Activated naive CD4-positive, alpha-beta T cell treated with anti-CD3 and anti-CD28 coated beads, Interleukin-2, amount 50 U/mL, for 24 hours (primary cell): ENCODE results near the gene NEO1.
A peak's percentile ranks its signal among the peaks of the same experiment; 100 is the strongest.

Source experiments
- H3K27ac Mint-ChIP-seq: one replicate; pipeline ENCODE4 v1.8.0; 2021; ENCODE audit warnings: mild to moderate bottlenecking, mixed read lengths
- H3K27me3 Mint-ChIP-seq: one replicate; pipeline ENCODE4 v1.8.0; 2021; ENCODE audit warnings: mixed read lengths
- H3K36me3 Mint-ChIP-seq: one replicate; pipeline ENCODE4 v1.8.0; 2021; ENCODE audit warnings: mixed read lengths
- H3K4me1 Mint-ChIP-seq: one replicate; pipeline ENCODE4 v1.8.0; 2021; ENCODE audit warnings: mixed read lengths
- H3K4me3 Mint-ChIP-seq: one replicate; pipeline ENCODE4 v1.8.0; 2021; ENCODE audit warnings: mild to moderate bottlenecking, mixed read lengths
- H3K9me3 Mint-ChIP-seq: one replicate; pipeline ENCODE4 v1.8.0; 2021; ENCODE audit warnings: mixed read lengths

The NEO1 gene

DNA sequence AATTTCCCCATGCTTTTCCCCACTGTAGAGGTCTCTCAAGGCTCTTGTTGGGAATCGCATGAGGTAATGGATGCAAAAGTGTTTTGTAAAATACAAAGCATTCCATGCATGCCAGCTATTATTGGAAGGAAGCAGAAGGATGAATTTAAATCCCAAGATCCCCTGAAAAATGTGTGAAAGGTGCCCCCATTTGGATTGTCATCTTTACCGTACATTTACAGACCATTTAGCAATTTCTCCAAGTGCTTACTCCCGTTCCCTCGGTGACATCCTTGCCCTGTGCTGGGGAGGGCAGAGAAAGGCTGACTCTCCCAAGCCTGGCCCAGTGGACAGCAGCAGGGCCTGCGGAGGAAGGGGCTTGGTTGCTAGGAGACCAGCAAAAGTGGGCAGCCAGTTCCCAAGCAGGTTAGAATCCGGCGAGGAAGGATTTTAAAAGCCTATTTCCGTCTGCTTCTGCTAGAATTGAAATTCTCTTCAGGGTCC, 31.1 kb upstream of the NEO1 start:
- peaks cover 6% of the 10 kb centered on the region for H3K4me1 Mint-ChIP-seq
- no peaks in the 10 kb centered on the region for H3K36me3 Mint-ChIP-seq
- no peak overlapping the region for H3K27ac Mint-ChIP-seq
- no peaks in the 10 kb centered on the region for H3K9me3 Mint-ChIP-seq
- peaks cover 14% of the 10 kb centered on the region for H3K27me3 Mint-ChIP-seq
- no peak overlapping the region for H3K4me3 Mint-ChIP-seq

DNA sequence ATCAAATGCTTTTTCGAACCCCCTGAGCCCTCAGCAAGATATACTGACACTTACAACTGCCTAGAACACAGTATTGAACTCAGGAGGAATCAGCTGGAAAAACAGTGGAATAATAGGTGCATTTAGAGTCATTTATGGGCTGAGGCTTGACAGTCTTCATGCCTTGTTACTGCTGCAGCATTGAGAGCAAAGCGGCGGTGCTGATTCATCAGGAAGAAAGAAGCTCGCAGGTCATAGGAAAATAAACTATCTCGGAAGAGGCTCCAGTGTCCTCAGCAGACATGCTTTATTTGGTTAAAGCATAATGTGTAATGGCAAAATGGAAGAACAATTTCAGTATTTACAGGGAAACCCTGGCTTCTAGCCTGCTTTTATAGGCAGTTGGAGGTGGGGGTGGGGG, 30.1 kb upstream of the NEO1 start:
- peaks cover 14% of the 10 kb centered on the region for H3K27me3 Mint-ChIP-seq
- no peaks in the 10 kb centered on the region for H3K36me3 Mint-ChIP-seq
- no peak overlapping the region for H3K27ac Mint-ChIP-seq
- peaks cover 6% of the 10 kb centered on the region for H3K4me1 Mint-ChIP-seq
- no peaks in the 10 kb centered on the region for H3K9me3 Mint-ChIP-seq
- H3K4me3 Mint-ChIP-seq, result no peak overlapping the region

DNA sequence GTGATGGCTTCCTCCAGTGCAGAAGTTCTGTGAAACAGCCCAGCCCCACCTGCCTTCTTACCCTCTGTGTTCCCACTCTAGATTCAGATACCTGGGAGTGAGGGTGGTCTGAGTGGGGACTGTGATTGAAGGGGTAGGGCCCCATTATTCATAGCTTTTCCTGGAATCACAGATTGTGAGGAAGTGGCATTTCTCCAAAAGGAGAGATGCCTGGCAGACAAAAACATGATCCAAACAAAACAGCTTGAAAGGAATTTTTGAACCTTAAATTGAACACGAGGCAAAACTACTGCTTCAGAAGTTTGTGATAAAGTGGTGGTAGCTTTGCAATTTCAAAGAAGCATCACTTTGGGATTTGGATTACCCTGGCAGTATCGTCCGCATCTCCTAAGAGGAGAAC, 29.2 kb upstream of the NEO1 start:
- Mint-ChIP-seq H3K9me3 (no peaks in the 10 kb centered on the region), H3K36me3 (no peaks in the 10 kb centered on the region), H3K27ac (no peak overlapping the region), H3K27me3 (peaks cover 16% of the 10 kb centered on the region), H3K4me1 (peaks cover 6% of the 10 kb centered on the region), H3K4me3 (no peak overlapping the region)

DNA sequence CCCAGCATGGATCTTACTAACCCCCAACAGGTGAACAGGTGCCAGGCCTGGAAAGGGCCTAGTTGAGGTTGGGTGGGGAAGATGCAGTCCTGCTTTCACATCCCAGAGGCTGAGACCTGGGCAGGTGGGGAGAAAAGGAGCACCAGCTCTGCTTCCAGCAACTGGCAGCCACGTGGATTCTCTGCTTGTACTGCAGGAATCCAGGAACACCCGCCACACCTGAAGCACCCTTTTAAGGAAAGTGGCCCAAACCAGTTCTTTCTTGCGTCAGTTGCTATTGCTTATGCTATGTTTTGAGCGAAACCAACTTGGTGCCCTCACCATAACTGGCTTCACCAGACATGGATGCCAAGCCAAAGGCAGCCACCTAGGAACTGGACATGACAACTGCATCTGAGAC, 28.1 kb upstream of the NEO1 start:
- no peaks in the 10 kb centered on the region for H3K36me3 Mint-ChIP-seq
- H3K4me1 Mint-ChIP-seq, result peaks cover 6% of the 10 kb centered on the region
- no peak overlapping the region for H3K4me3 Mint-ChIP-seq
- no peaks in the 10 kb centered on the region for H3K9me3 Mint-ChIP-seq
- peaks cover 17% of the 10 kb centered on the region for H3K27me3 Mint-ChIP-seq
- H3K27ac Mint-ChIP-seq, result no peak overlapping the region

DNA sequence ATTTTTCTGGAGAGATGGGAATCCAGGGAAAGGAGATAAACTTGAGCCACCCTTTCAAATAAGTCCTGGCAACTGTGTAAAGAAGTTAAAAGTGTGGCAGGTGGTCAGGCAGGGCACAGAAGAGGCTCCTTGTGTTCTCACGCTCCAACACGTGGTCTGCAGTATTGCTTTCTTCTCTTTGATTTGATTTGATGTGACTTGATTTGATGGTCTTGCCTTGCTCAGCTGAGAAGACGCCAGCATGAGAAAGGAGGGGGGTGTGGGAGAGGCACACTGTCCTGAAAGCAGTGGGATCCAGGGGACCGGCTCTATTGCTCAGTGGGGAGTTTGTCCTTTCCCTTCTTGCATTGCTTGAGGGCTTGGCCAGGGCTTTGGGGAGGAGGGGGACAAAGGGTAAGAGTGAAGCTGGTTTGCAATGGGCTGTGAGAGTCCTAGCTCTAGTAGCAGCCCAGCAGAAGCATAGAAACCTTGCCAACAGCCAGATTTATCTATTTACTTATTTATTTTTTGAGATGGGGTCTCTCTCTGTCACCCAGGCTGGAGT, 25.7 kb upstream of the NEO1 start:
- H3K4me3 Mint-ChIP-seq, result no peak overlapping the region
- H3K27ac Mint-ChIP-seq, result no peak overlapping the region
- peaks cover 16% of the 10 kb centered on the region for H3K27me3 Mint-ChIP-seq
- H3K9me3 Mint-ChIP-seq, result no peaks in the 10 kb centered on the region
- H3K4me1 Mint-ChIP-seq, result peaks cover 3% of the 10 kb centered on the region
- no peaks in the 10 kb centered on the region for H3K36me3 Mint-ChIP-seq

DNA sequence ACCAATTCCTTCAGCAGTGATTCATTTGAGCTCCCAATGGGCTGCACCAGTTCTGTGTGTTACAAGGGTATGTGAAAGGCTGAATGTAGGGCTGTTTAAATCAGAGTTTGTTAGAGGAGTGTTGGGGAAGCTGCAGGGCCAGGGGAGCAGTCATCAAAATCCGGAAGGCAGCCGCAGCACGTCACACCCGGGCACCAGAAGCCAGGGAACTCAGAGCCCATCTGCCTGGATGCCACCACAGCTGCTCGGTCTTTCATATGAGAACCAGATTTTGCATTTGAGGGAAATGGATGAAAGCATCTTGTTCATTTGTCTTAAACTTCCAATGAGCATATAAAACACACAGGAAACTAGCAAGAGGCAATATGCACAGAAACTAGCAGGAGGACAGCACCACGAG, 24.2 kb upstream of the NEO1 start:
- peaks cover 8% of the 10 kb centered on the region for H3K27me3 Mint-ChIP-seq

DNA sequence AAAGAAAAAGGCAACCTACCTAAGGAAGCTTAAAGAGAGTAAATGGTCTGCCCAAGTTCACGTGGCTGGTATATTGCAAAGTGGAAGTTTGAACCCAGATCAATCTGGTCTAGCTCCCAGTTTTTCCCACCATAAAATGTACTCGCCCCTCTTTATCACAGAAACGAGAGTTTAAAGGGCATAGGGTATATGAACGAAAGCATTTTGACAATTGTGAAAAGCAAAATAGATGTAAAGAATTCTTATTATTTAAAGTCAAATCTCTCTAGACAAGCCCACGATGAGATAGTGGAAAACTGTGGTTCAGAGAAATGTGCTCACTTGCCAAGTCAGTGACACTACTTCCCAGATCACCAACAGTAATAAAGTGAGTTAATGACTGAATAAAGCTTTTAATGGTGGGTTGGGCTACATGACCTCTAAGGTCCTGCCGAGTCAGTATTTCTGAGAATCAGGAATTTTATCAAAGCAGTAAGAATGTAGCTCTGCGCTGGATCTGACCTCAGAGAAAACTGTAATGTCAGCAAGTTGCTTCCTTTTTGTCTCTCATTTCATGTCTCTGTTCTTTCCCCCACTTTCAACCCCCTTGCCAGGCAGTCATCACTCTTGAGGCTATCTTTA, 23.3 kb upstream of the NEO1 start:
- Mint-ChIP-seq H3K27ac (no peak overlapping the region), H3K27me3 (peaks cover 8% of the 10 kb centered on the region), H3K9me3 (no peaks in the 10 kb centered on the region), H3K4me3 (no peak overlapping the region), H3K36me3 (no peaks in the 10 kb centered on the region), H3K4me1 (no peaks in the 10 kb centered on the region)

More for the DNA sequence above, 24.2 kb upstream of the NEO1 start:
- Mint-ChIP-seq H3K9me3 (no peaks in the 10 kb centered on the region), H3K27ac (no peak overlapping the region), H3K4me3 (no peak overlapping the region), H3K4me1 (no peaks in the 10 kb centered on the region), H3K36me3 (no peaks in the 10 kb centered on the region)

DNA sequence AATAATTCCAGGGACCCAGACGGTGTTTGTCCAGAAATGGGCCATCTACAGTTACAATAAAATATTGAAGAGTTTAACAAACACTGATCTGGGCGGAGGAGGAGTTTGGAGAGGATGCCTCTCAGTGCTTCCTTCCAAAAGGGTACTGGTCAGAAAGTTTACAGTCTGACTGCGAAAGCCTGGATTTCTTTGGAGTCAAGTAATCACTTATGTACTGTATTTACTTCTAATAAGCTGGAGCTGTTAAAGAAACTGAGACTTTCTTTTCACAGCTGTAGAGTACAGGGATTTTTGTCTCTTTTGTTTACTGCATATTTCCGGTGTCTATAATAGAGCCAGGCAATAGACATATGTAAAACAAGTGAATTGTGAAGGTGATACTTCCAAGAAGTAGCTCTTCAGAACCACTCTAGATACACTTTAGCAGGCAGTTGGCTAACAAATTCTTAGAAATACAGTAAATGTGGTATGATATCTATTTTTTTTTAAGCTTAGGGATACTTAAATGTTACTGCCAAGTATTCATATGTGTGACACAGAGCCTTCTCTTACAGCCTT, 22.1 kb upstream of the NEO1 start:
- Mint-ChIP-seq H3K27ac (no peak overlapping the region), H3K4me3 (no peak overlapping the region), H3K36me3 (no peaks in the 10 kb centered on the region), H3K4me1 (no peaks in the 10 kb centered on the region), H3K9me3 (no peaks in the 10 kb centered on the region), H3K27me3 (peaks cover 8% of the 10 kb centered on the region)

DNA sequence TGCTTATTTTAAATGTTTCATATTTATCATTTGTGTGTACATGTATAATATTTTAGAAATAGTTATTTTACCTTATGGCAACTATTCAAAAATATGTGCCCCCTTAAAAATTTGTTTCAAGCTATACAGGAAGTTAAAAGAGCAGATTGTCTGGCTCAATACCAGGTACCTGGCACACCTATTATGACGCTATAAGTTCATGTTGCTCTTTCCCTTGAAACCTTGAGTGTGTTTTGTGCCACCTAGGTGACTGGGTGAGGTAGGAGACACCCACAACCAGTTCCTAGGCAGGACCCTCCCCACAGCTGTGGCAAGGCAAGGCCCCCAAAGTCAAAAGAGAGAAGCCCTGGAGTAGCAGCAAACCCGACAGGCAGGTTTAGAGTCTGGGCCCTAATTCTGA, 20.6 kb upstream of the NEO1 start:
- Mint-ChIP-seq H3K4me3 (no peak overlapping the region), H3K27ac (no peak overlapping the region), H3K9me3 (no peaks in the 10 kb centered on the region), H3K36me3 (no peaks in the 10 kb centered on the region), H3K4me1 (no peaks in the 10 kb centered on the region), H3K27me3 (peaks cover 6% of the 10 kb centered on the region)

DNA sequence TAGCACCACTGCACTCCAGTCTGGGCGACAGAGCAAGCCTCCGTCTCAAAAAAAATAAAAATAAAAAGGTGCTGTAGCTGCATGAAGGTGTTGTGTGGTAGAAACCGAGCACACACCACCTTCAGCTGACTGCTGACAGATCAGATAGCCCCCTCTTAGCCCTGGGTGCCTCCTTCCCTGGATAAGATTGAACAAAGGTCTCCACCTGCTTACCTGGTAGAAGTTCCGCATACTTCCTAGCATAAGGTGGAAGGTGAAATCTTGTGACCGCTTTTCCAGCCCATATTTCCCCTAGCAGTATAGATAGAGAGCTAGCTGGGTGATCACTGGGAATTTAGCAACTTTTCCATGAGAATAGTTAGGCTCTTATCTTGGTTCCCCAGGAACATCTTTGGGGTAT, 18.7 kb upstream of the NEO1 start:
- peaks cover 2% of the 10 kb centered on the region for H3K27me3 Mint-ChIP-seq
- no peaks in the 10 kb centered on the region for H3K9me3 Mint-ChIP-seq
- H3K4me1 Mint-ChIP-seq, result no peaks in the 10 kb centered on the region
- no peaks in the 10 kb centered on the region for H3K36me3 Mint-ChIP-seq
- no peak overlapping the region for H3K4me3 Mint-ChIP-seq
- H3K27ac Mint-ChIP-seq, result no peak overlapping the region

DNA sequence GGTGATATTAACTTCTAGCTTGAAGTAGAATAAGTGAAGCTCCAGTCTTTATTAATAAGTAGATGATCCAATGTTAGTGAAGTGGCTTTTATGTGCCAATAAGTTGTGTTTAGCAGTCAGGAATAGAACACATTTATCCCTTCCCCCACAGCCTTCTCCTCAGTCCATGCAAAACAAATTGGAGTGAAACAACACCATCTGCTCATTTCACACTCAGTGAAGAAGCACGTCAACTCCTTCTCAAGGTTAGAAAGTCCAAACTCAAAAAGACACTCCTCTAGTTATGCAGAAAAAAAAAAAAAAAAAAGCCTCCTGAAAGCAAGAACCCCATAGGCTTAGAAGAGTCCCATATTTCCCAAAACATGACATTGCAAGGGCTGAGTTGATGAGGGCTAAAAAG, 18.0 kb upstream of the NEO1 start:
- Mint-ChIP-seq H3K9me3 (no peaks in the 10 kb centered on the region), H3K36me3 (no peaks in the 10 kb centered on the region), H3K27ac (no peak overlapping the region), H3K4me1 (no peaks in the 10 kb centered on the region), H3K27me3 (peaks cover 2% of the 10 kb centered on the region), H3K4me3 (no peak overlapping the region)

DNA sequence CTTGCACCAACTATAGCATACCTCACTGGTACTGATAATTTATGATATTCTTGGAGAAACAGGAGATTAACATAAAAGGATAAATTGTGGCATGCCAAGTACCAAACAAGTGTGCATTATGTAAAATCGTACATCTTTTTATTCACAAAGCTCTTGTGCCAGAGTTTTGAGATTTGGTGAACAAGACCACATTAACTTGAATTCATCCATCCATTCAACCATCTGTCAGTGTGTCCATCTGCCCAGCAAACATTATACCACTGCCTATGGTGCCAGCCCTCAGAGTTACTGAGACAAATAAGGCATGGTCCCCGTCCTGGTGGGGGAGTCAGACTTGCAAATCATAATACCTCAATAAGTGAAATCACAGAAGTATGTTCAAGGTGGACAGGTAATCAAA, 17.0 kb upstream of the NEO1 start:
- H3K27me3 Mint-ChIP-seq, result peaks cover 2% of the 10 kb centered on the region
- no peaks in the 10 kb centered on the region for H3K4me1 Mint-ChIP-seq
- no peaks in the 10 kb centered on the region for H3K9me3 Mint-ChIP-seq
- H3K36me3 Mint-ChIP-seq, result no peaks in the 10 kb centered on the region
- no peak overlapping the region for H3K27ac Mint-ChIP-seq
- no peak overlapping the region for H3K4me3 Mint-ChIP-seq

DNA sequence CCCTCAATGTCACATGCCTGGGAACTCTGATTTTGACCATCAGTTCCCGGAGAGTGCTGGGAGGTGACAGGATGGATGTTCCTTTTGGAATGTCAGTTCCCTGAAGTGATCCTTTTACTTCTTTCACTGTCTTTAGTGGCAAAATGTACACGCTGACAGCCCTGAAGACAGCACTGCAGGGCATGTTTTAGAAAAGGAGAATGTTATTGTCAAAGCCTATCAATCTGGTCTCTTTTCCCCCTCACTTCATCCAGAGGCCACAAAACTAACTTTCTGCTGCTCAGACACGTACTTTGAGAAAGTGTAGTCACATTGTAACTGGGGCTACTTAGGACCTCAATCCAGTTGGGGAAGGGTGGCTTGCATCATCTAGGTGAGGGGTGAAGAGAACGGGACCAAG, 14.0 kb upstream of the NEO1 start:
- no peaks in the 10 kb centered on the region for H3K4me1 Mint-ChIP-seq
- no peak overlapping the region for H3K4me3 Mint-ChIP-seq
- no peaks in the 10 kb centered on the region for H3K36me3 Mint-ChIP-seq
- no peaks in the 10 kb centered on the region for H3K9me3 Mint-ChIP-seq
- H3K27me3 Mint-ChIP-seq, result no peaks in the 10 kb centered on the region
- H3K27ac Mint-ChIP-seq, result no peak overlapping the region

DNA sequence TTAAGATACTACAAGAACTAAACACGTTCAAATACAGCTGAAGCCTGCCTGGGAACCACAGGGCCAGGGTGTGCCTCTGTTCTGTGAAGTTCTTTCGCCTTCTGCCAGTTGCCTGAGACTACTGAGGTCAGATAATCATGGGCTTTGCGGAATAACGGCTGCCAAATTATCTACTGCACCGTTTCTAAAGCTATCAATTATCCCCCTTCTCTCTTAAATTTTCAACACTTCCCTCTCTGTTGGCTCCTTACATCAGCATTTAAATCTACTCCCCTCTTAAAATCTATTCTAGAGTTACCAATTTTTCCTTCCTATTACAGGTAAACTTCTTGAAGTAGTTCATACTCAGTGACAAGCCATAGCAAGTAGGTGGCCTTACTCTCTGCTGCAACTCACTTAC, 6.2 kb upstream of the NEO1 start:
- H3K36me3 Mint-ChIP-seq, result no peaks in the 10 kb centered on the region
- no peaks in the 10 kb centered on the region for H3K9me3 Mint-ChIP-seq
- no peak overlapping the region for H3K27ac Mint-ChIP-seq
- H3K27me3 Mint-ChIP-seq, result no peaks in the 10 kb centered on the region
- peaks cover 3% of the 10 kb centered on the region for H3K4me1 Mint-ChIP-seq
- no peak overlapping the region for H3K4me3 Mint-ChIP-seq

DNA sequence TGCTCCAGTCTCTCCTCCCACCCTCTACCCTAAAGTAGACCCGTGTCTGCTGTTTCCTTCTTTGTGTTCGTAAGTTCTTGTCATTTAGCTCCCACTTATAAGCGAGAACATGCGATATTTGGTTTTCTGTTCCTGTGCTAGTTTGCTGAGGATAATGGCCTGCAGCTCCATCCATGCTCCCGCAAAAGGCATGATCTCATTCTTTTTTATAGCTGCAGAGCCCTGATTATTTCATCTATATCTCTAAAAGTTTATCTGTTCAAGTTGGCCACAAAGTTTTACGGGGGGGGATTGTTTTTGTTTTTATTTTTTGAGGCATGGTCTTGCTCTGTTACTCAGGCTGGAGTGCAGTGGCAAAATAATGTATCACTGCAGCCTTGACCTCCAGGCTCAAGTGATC, 4.4 kb upstream of the NEO1 start:
- no peaks in the 10 kb centered on the region for H3K9me3 Mint-ChIP-seq
- no peak overlapping the region for H3K4me3 Mint-ChIP-seq
- peaks cover 4% of the 10 kb centered on the region for H3K4me1 Mint-ChIP-seq
- no peaks in the 10 kb centered on the region for H3K36me3 Mint-ChIP-seq
- no peak overlapping the region for H3K27ac Mint-ChIP-seq
- no peaks in the 10 kb centered on the region for H3K27me3 Mint-ChIP-seq

DNA sequence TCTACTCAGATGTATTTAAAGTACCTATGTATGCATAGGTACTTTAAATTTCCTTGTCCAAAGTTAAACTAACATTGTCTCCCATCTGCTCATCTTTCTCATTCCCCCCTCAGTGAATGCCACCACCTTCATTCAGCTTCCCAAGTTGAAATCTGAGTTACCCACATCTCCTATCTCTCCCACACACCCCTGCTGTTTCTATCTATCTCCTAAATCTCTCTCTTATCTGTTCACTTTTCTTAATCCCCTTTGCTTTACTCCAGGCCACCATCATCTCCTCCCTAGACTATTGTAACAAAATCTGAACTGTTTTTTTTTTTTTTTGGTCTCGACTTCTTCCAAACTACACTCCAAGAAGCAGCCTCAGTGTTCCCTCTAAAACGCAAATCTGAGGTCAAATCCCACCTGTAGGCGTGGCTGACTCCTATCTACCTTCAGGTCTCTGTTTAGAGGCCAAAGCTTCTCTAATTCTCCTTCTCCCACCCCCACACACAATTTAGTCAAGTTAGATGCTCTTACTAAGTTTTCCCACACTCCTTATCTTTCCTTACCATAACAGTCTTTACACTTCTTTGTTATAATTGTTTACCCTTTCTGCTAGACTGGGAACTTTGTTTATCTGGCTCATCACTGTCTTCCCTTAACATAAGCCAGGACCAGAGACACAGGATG, 3.5 kb upstream of the NEO1 start:
- Mint-ChIP-seq H3K9me3 (no peaks in the 10 kb centered on the region), H3K36me3 (no peaks in the 10 kb centered on the region), H3K4me3 (no peak overlapping the region), H3K4me1 (peaks cover 10% of the 10 kb centered on the region), H3K27ac (peak overlapping the region; percentile 14), H3K27me3 (no peaks in the 10 kb centered on the region)
